CD14-positive monocyte (primary cell): ENCODE data around the gene PHC3. TPM values are rescaled to one million over a fixed set of nuclear protein-coding genes. Genes with fewer than 3 reads are reported as not detected.

Source experiments
- DNase-seq, 3 donors: peaks; one replicate each; pipeline ENCODE4 v3.0.0-alpha.2; 2011 to 2022
- H2AFZ ChIP-seq: 2 replicates; pipeline ENCODE4 v1.6.0; 2012; ENCODE audit warnings: mild to moderate bottlenecking, low read depth, low read length, inconsistent platforms; ENCODE audit not compliant: insufficient read depth, poor library complexity, severe bottlenecking
- H3K27ac ChIP-seq, 2 donors: 1 replicate in 1 of 2; 2 replicates in 1 of 2; pipeline ENCODE4 v1.5.1; 2012 to 2013; ENCODE audit warnings: low read length in 2 of 2, control low read depth in 1 of 2, inconsistent platforms in 1 of 2, low read depth in 1 of 2, mild to moderate bottlenecking in 1 of 2
- H3K27me3 ChIP-seq, 2 donors: one replicate each; pipeline versions ENCODE4 v1.6.0 to v1.6.1; 2011 to 2013; ENCODE audit warnings: low read length in 2 of 2; ENCODE audit not compliant: control insufficient read depth in 2 of 2, insufficient read depth in 2 of 2
- H3K36me3 ChIP-seq, 2 donors: replicated peaks in 1 of 2; 1 replicate in 1 of 2; 2 replicates in 1 of 2; pipeline versions ENCODE4 v1.5.1 to v1.6.1; 2012 to 2013; ENCODE audit warnings: low read length in 2 of 2, control low read depth in 1 of 2, inconsistent platforms in 1 of 2, mild to moderate bottlenecking in 1 of 2; ENCODE audit not compliant: insufficient read depth in 2 of 2, control insufficient read depth in 1 of 2
- H3K4me1 ChIP-seq, 2 donors: 1 replicate in 1 of 2; 2 replicates in 1 of 2; pipeline versions ENCODE4 v1.5.1 to v1.6.1; 2012 to 2013; ENCODE audit warnings: low read length in 2 of 2, control low read depth in 1 of 2, inconsistent platforms in 1 of 2, mild to moderate bottlenecking in 1 of 2, moderate library complexity in 1 of 2; ENCODE audit not compliant: insufficient read depth in 2 of 2, control insufficient read depth in 1 of 2
- H3K4me2 ChIP-seq: replicated peaks from 2 replicates; pipeline ENCODE3; 2012; ENCODE audit warnings: low read length, moderate library complexity, mild to moderate bottlenecking; ENCODE audit not compliant: poor library complexity, severe bottlenecking; ENCODE audit errors: extremely low read depth
- H3K4me3 ChIP-seq, 3 experiments: fragments of 200-600 bp in 1 of 3; sonication (generic) in 1 of 3; replicated peaks in 1 of 3; 1 replicate in 2 of 3; 2 replicates in 1 of 3; pipeline ENCODE4 v1.5.1; 2011 to 2013; ENCODE audit warnings: low read length in 3 of 3, mild to moderate bottlenecking in 3 of 3, control low read depth in 2 of 3, low read depth in 2 of 3, inconsistent platforms in 1 of 3, moderate library complexity in 1 of 3
- H3K79me2 ChIP-seq: 2 replicates; pipeline ENCODE4 v1.6.0; 2012; ENCODE audit warnings: mild to moderate bottlenecking, control low read depth, inconsistent platforms, low read length, moderate library complexity; ENCODE audit not compliant: insufficient read depth
- H3K9ac ChIP-seq: 2 replicates; pipeline ENCODE4 v1.6.0; 2017; ENCODE audit warnings: low read length, mild to moderate bottlenecking; ENCODE audit not compliant: insufficient read depth, poor library complexity, severe bottlenecking
- H3K9me3 ChIP-seq, 2 donors: replicated peaks in 1 of 2; 1 replicate in 1 of 2; 2 replicates in 1 of 2; pipeline versions ENCODE4 v1.5.1 to v1.6.1; 2012 to 2013; ENCODE audit warnings: low read length in 2 of 2, control low read depth in 1 of 2; ENCODE audit not compliant: control insufficient read depth in 1 of 2, insufficient read depth in 1 of 2
- H4K20me1 ChIP-seq: 2 replicates; pipeline ENCODE4 v1.6.0; 2012; ENCODE audit warnings: mild to moderate bottlenecking, low read length, control low read depth, moderate library complexity; ENCODE audit not compliant: insufficient read depth
- H3K27ac Mint-ChIP-seq, 7 donors: one replicate each; pipeline ENCODE4 v1.8.0; 2020; ENCODE audit warnings: mild to moderate bottlenecking in 7 of 7, mixed read lengths in 7 of 7, moderate library complexity in 6 of 7, inconsistent platforms in 2 of 7
- H3K27me3 Mint-ChIP-seq, 3 donors: one replicate each; pipeline ENCODE4 v1.8.0; 2021 to 2022; ENCODE audit warnings: low read depth in 3 of 3, mild to moderate bottlenecking in 3 of 3, mixed read lengths in 3 of 3, moderate library complexity in 3 of 3, inconsistent platforms in 1 of 3
- H3K36me3 Mint-ChIP-seq, 2 donors: one replicate each; pipeline ENCODE4 v1.8.0; 2020; ENCODE audit warnings: mixed read lengths in 2 of 2, inconsistent platforms in 1 of 2, mild to moderate bottlenecking in 1 of 2
- H3K4me1 Mint-ChIP-seq: one replicate; pipeline ENCODE4 v1.8.0; 2020; ENCODE audit warnings: mild to moderate bottlenecking, mixed read lengths
- H3K4me3 Mint-ChIP-seq, 2 donors: one replicate each; pipeline ENCODE4 v1.8.0; 2020; ENCODE audit warnings: mild to moderate bottlenecking in 2 of 2, mixed read lengths in 2 of 2, moderate library complexity in 1 of 2
- H3K9me3 Mint-ChIP-seq, 7 donors: one replicate each; pipeline ENCODE4 v1.8.0; 2020 to 2022; ENCODE audit warnings: mixed read lengths in 7 of 7, mild to moderate bottlenecking in 6 of 7, moderate library complexity in 6 of 7, inconsistent platforms in 2 of 7
- CTCF ChIP-seq: fragments of 200-600 bp; IDR thresholded peaks from one replicate; pipeline ENCODE4 v1.8.0; 2022; ENCODE audit warnings: antibody characterized with exemption, mild to moderate bottlenecking
- WGBS: methylation state at CpG from one replicate; pipeline ENCODE4 v1.1.5; 2013; ENCODE audit warnings: missing lambda C conversion rate; ENCODE audit not compliant: insufficient coverage; 5-methylcytosine and 5-hydroxymethylcytosine counted together
- intact Hi-C, 2 donors: fragments of 100-400 bp; cut with micrococcal nuclease; formaldehyde crosslinking; loops; one replicate each; pipeline versions ENCODE4 v1.15.0 to v1.15.1; 2023
- polyA plus RNA-seq, 3 donors: library from polyadenylated mRNA; depleted of rRNA in 1 of 3; unstranded in 2 of 3; stranded (reverse) in 1 of 3; fragments of 300-500 nt in 2 of 3; fragments of >200 nt in 1 of 3; fragmentation: Illumina TruSeq in 2 of 3; gene quantifications; 1 replicate in 2 of 3; 2 replicates in 1 of 3; pipeline ENCODE4 v1.2.3, GENCODE V29; 2012 to 2021

Gene PHC3
- polyA plus RNA-seq, 3 donors, result 7.5 to 26.1 (median 12.6) TPM

- Histone ChIP-seq H3K27ac (no peak overlapping the region), H3K36me3 (no peaks in the 10 kb centered on the region), H3K9me3 (no peaks in the 10 kb centered on the region), H3K4me3 (no peak overlapping the region), H4K20me1 (no peaks in the 10 kb centered on the region), H3K4me2 (no peak overlapping the region), H3K79me2 (no peaks in the 10 kb centered on the region), H3K27me3 (no peaks in the 10 kb centered on the region), H2AFZ (no peak overlapping the region), H3K4me1 (no peaks in the 10 kb centered on the region), H3K9ac (no peak overlapping the region)
- no peaks in the 10 kb centered on the region for H3K4me1 Mint-ChIP-seq
- intact Hi-C loops, result loop anchor here in 1 of 2 donors (10.0 kb wide), 1 partner anchor 843 kb away; no protein-coding TSS in a partner anchor
- TF ChIP-seq CTCF, result no peak
- H3K9me3 Mint-ChIP-seq, result no peaks in the 10 kb centered on the region
- DNase-seq, result no peak
- H3K27me3 Mint-ChIP-seq, result peaks cover 2 to 5% (median 2%) of the 10 kb centered on the region in 3 donors
- no peak overlapping the region for H3K4me3 Mint-ChIP-seq
- WGBS, result 100% methylated on average over 1 of the region's 5 CpGs
- H3K36me3 Mint-ChIP-seq, result no peaks in the 10 kb centered on the region
- H3K27ac Mint-ChIP-seq, result no peak overlapping the region
These were observed 20.0 kb upstream of the PHC3 start for GRCh38 chr3:170201527-170201926.

- no peak overlapping the region for H2AFZ ChIP-seq
- no peaks in the 10 kb centered on the region for H3K79me2 ChIP-seq
- no peak overlapping the region for H3K4me2 ChIP-seq
- no peaks in the 10 kb centered on the region for H3K9me3 ChIP-seq
- H3K36me3 ChIP-seq, result no peaks in the 10 kb centered on the region
- no peaks in the 10 kb centered on the region for H3K27me3 ChIP-seq
- no peak for DNase-seq
- H3K27me3 Mint-ChIP-seq, result peaks cover 2 to 6% (median 5%) of the 10 kb centered on the region in 3 donors
- TF ChIP-seq CTCF, result no peak
- H3K4me3 Mint-ChIP-seq, result no peak overlapping the region
- no peaks in the 10 kb centered on the region for H4K20me1 ChIP-seq
- H3K9me3 Mint-ChIP-seq, result no peaks in the 10 kb centered on the region
- intact Hi-C loops, result loop anchor here in 1 of 2 donors (10.0 kb wide), 1 partner anchor 844 kb away; no protein-coding TSS in a partner anchor
- H3K4me3 ChIP-seq, result no peak overlapping the region
- H3K27ac ChIP-seq, result no peak overlapping the region
- H3K36me3 Mint-ChIP-seq, result no peaks in the 10 kb centered on the region
- no peaks in the 10 kb centered on the region for H3K4me1 ChIP-seq
- no peaks in the 10 kb centered on the region for H3K4me1 Mint-ChIP-seq
- H3K27ac Mint-ChIP-seq, result no peak overlapping the region
- H3K9ac ChIP-seq, result no peak overlapping the region
These were observed 19.5 kb upstream of the PHC3 start for GRCh38 chr3:170200987-170201386.
